Naive thymus-derived CD8-positive, alpha-beta T cell (primary cell): ENCODE data around the gene AMDHD2. TPM values are rescaled to one million over a fixed set of nuclear protein-coding genes. Genes with fewer than 3 reads are reported as not detected.
"Not testable (repeated sequence)": the region's sequence is repeated elsewhere in the genome, so short reads cannot be mapped to it uniquely, and the experiment has no call there.

Experiments used
- ATAC-seq, 2 donors: fragments of 150-1000 bp; cut with Tn5 transposase in 1 of 2; sonication (Bioruptor Pico), chemical (Tn5 transposase) in 1 of 2; 1 replicate in 1 of 2; 2 replicates in 1 of 2; pipeline ENCODE4 v1.10.0; 2021; ENCODE audit warnings: mild to moderate bottlenecking in 2 of 2, moderate library complexity in 2 of 2
- POLR2A ChIA-PET: fragments of 350-600 bp; sonication (Branson Sonifier 250); formaldehyde crosslinking; loops from one replicate; lab custom pipeline; 2021; ENCODE audit warnings: antibody characterized with exemption; lab: Charles Lee
- DNase-seq, 10 donors: peaks; one replicate each; pipeline versions ENCODE4 v3.0.0 to v3.0.0-alpha.2; 2020 to 2022
- H3K27ac Mint-ChIP-seq, 10 donors: one replicate each; pipeline ENCODE4 v1.8.0; 2020 to 2022; ENCODE audit warnings: mild to moderate bottlenecking in 10 of 10, mixed read lengths in 10 of 10, moderate library complexity in 4 of 10, inconsistent platforms in 1 of 10
- H3K27me3 Mint-ChIP-seq, 5 donors: one replicate each; pipeline ENCODE4 v1.8.0; 2021 to 2022; ENCODE audit warnings: mixed read lengths in 5 of 5
- H3K36me3 Mint-ChIP-seq, 3 donors: one replicate each; pipeline ENCODE4 v1.8.0; 2020 to 2022; ENCODE audit warnings: mixed read lengths in 3 of 3, mild to moderate bottlenecking in 2 of 3, inconsistent platforms in 1 of 3
- H3K4me1 Mint-ChIP-seq, 4 donors: one replicate each; pipeline ENCODE4 v1.8.0; 2021 to 2022; ENCODE audit warnings: mixed read lengths in 4 of 4
- H3K4me3 Mint-ChIP-seq, 10 donors: one replicate each; pipeline ENCODE4 v1.8.0; 2020 to 2022; ENCODE audit warnings: mild to moderate bottlenecking in 10 of 10, mixed read lengths in 10 of 10, moderate library complexity in 6 of 10, inconsistent platforms in 1 of 10
- H3K9me3 Mint-ChIP-seq, 9 donors: one replicate each; pipeline ENCODE4 v1.8.0; 2020 to 2022; ENCODE audit warnings: mixed read lengths in 9 of 9, mild to moderate bottlenecking in 3 of 9, inconsistent platforms in 1 of 9, moderate library complexity in 1 of 9
- polyA plus RNA-seq, 3 donors: library from polyadenylated mRNA; unstranded; fragments of 300-500 nt; fragmentation: Illumina TruSeq; gene quantifications; one replicate each; pipeline ENCODE4 v1.2.3, GENCODE V29; 2021
- total RNA-seq, 8 experiments: library from RNA in 2 of 8; stranded (reverse) in 2 of 8; gene quantifications; one replicate each; pipeline ENCODE4 v1.2.3 and lab custom pipeline; 2021 to 2026

The AMDHD2 gene
- total and polyA plus RNA-seq, 5 experiments from 2014 or later, result 15.2 to 107 (median 17.4) TPM

DNA sequence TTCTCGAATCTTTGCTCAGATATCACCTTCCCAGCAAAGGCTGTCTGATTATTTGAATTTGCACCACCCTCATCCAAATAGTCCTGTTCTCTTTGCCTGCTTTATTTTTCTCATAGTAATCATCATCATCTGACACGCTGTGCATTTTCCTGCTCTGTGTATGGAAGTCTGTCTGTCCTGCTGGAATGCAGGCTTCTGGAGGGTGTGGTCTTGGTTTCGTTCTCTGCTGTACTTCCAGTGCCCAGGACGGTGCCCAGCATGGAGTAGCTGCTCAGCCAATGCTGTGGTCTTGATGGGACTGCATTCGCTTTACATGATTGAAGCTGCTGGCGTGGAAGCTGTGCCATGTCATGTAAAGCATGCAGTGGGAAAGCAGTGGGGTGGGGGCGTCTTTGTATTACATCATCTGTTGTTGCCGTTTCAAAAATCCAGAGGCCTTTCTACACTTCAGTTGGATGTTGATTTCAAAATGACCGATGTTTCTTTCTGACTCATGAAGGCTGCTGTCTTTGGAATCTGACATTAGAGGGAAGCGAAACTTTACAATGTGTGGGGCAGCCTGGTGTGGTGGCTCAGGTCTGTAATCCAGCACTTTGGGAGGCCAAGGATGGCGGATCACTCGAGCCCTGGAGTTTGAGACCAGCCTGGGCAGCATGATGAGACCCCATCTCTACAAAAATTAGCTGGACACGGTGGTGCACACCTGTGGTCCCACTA, 34.7 kb downstream of the AMDHD2 start:
- H3K36me3 Mint-ChIP-seq, POLR2A ChIA-PET, DNase-seq, ATAC-seq, H3K27me3 Mint-ChIP-seq, H3K27ac Mint-ChIP-seq, H3K4me3 Mint-ChIP-seq, H3K9me3 Mint-ChIP-seq, H3K4me1 Mint-ChIP-seq: not testable (repeated sequence)

DNA sequence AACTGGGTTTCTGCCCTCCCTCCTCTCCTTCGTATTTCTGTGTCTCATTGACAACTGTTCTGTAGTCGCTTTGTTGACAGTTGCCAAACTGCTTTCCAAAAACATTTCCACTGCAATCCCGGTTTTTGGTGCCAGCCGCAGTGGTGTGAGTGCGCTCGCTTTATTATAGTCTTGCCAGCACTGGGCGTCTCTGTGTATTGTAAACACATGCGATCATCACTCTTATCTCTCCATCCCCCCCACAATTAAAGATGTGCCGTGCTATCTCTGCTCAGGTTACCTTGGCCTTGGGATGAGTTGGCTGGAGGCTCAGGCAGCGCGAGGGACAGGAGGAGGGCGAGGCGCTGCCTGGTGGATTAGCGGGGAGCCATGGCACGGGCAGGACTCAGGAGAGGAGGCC, 37.0 kb downstream of the AMDHD2 start:
- POLR2A ChIA-PET, H3K27ac Mint-ChIP-seq, DNase-seq, H3K9me3 Mint-ChIP-seq, H3K27me3 Mint-ChIP-seq, H3K36me3 Mint-ChIP-seq, ATAC-seq, H3K4me1 Mint-ChIP-seq, H3K4me3 Mint-ChIP-seq: not testable (repeated sequence)

DNA sequence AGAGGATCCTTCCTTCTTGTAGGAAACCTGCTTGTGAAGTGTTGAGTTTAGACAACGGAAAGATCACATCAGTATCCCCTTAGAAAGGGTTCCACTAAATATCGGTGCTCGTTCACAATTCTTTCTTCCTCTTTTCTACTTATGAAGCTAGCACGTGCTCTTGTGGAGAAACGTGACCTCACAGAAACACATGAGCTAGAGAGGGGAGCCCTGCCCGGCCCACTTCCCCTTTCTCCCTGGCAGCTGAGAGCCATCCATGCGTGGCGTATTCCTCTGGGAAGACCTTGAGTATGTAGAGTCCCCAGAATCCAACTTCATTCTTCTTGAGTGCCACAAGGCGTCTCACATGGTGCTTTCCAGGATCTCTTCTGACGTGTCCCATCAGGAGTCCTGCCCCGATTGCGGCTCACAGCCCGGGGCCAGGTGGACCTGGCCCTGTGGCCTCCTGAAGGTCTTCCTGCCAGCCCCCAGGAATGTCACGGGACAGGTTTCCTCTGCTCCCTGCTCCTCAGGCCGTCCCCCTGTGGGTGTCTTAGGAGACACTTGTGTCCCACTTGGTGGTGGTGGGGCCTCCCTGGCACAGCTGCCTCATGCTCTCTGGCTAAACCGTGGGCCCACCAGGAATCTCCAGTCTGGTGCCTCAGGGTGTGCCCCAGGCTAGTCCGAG, 40.1 kb downstream of the AMDHD2 start:
- H3K9me3 Mint-ChIP-seq, H3K27me3 Mint-ChIP-seq, H3K4me3 Mint-ChIP-seq, POLR2A ChIA-PET, H3K27ac Mint-ChIP-seq, DNase-seq, H3K4me1 Mint-ChIP-seq, H3K36me3 Mint-ChIP-seq: not testable (repeated sequence)
- ATAC-seq, result peak in 1 of 2 donors; percentile 19

- H3K4me3 Mint-ChIP-seq, H3K4me1 Mint-ChIP-seq, H3K36me3 Mint-ChIP-seq, H3K27ac Mint-ChIP-seq, H3K9me3 Mint-ChIP-seq, POLR2A ChIA-PET, H3K27me3 Mint-ChIP-seq: not testable (repeated sequence)
- DNase-seq (peak; percentile 45 to 83 (median 61)), ATAC-seq (peak; percentile 98)
These were observed 40.6 kb downstream of the AMDHD2 start for GRCh38 chr16:2560798-2561133.

- H3K4me1 Mint-ChIP-seq, H3K27ac Mint-ChIP-seq, DNase-seq, H3K9me3 Mint-ChIP-seq, POLR2A ChIA-PET, H3K27me3 Mint-ChIP-seq, ATAC-seq, H3K4me3 Mint-ChIP-seq, H3K36me3 Mint-ChIP-seq: not testable (repeated sequence)
These were observed 47.3 kb downstream of the AMDHD2 start for GRCh38 chr16:2567506-2567905.

- H3K27ac Mint-ChIP-seq, H3K27me3 Mint-ChIP-seq, DNase-seq, H3K9me3 Mint-ChIP-seq, POLR2A ChIA-PET, H3K4me3 Mint-ChIP-seq, H3K36me3 Mint-ChIP-seq, ATAC-seq, H3K4me1 Mint-ChIP-seq: not testable (repeated sequence)
These were observed 48.4 kb downstream of the AMDHD2 start for GRCh38 chr16:2568573-2568972.

GRCh38 chr16:2572704-2573103, 52.5 kb downstream of the AMDHD2 start:
- H3K27me3 Mint-ChIP-seq, H3K27ac Mint-ChIP-seq, H3K36me3 Mint-ChIP-seq, POLR2A ChIA-PET, DNase-seq, H3K4me3 Mint-ChIP-seq, ATAC-seq, H3K4me1 Mint-ChIP-seq, H3K9me3 Mint-ChIP-seq: not testable (repeated sequence)

DNA sequence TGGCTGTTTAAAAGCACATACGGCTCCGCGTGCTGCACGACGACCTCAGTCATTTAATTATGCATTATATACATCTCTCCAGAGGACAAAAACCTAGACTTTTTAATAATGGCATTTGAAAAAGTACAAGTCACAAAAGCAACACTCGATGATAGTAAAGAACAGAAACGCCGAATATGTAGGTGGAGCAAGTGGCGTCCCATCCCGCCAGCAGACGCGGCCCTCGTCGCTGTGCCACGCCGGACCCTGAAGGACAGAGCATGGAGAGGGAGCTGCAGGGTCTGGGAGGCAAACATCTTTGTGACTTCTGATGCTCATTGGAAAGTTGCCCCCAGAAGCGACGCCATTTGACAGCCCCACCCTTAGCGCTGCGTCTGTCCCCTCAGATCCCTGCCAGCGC, 55.7 kb downstream of the AMDHD2 start:
- POLR2A ChIA-PET, H3K27me3 Mint-ChIP-seq, DNase-seq, H3K9me3 Mint-ChIP-seq, H3K36me3 Mint-ChIP-seq, ATAC-seq, H3K27ac Mint-ChIP-seq, H3K4me1 Mint-ChIP-seq, H3K4me3 Mint-ChIP-seq: not testable (repeated sequence)

- POLR2A ChIA-PET, H3K36me3 Mint-ChIP-seq, H3K4me1 Mint-ChIP-seq, DNase-seq, H3K27me3 Mint-ChIP-seq, H3K9me3 Mint-ChIP-seq, ATAC-seq, H3K27ac Mint-ChIP-seq, H3K4me3 Mint-ChIP-seq: not testable (repeated sequence)
These were observed 56.9 kb downstream of the AMDHD2 start for GRCh38 chr16:2577044-2577443.

- H3K27me3 Mint-ChIP-seq, POLR2A ChIA-PET, DNase-seq, H3K4me3 Mint-ChIP-seq, H3K36me3 Mint-ChIP-seq, ATAC-seq, H3K9me3 Mint-ChIP-seq, H3K4me1 Mint-ChIP-seq, H3K27ac Mint-ChIP-seq: not testable (repeated sequence)
These were observed 58.7 kb downstream of the AMDHD2 start for GRCh38 chr16:2578905-2579304.

DNA sequence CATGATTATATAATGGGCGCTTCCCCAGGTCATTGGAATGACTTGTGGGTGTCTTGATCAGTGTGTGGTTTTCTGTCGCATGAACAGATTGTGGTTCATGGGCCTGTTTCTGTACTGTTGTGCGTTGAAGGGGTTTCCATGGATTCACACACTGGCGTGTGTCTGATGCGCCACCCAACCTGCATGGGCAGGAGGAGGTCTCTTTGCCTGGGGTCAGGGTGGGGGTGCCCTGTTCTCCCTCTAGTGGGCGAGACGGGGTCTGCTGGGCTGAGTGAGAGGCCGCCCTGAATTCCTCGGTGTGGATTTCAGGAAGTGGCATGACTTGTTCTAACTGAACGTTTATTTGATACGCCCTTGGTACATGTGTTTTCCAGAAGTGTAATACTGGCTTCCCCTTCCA, 60.0 kb downstream of the AMDHD2 start:
- H3K4me1 Mint-ChIP-seq, H3K4me3 Mint-ChIP-seq, POLR2A ChIA-PET, H3K36me3 Mint-ChIP-seq, H3K27me3 Mint-ChIP-seq, H3K9me3 Mint-ChIP-seq, H3K27ac Mint-ChIP-seq: not testable (repeated sequence)
- DNase-seq (peak in 2 of 10 donors; percentile 20 to 31), ATAC-seq (peak; percentile 54 to 85)

- H3K27ac Mint-ChIP-seq, H3K4me3 Mint-ChIP-seq, H3K9me3 Mint-ChIP-seq, DNase-seq, H3K4me1 Mint-ChIP-seq, ATAC-seq, POLR2A ChIA-PET, H3K27me3 Mint-ChIP-seq: not testable (repeated sequence)
- H3K36me3 Mint-ChIP-seq, result peaks cover 0 to 11% (median 0%) of the 10 kb centered on the region in 3 donors
These were observed 60.6 kb downstream of the AMDHD2 start for GRCh38 chr16:2580818-2581217.
